ENCODE measurements around the gene CDC42EP1.
"Not testable (repeated sequence)": the region's sequence is repeated elsewhere in the genome, so short reads cannot be mapped to it uniquely, and the experiment has no call there.

CDC42EP1 gene

GRCh38 chr22:37599153-37599552 is 38.9 kb downstream of the CDC42EP1 start:
- in situ Hi-C loops (cut with HindIII; ENCODE audit: low sequenced_read_pairs) = no loop called here
- no peak overlapping the region for H3K4me3 ChIP-seq (ENCODE audit: low read depth, low read length)
- no peak for DNase-seq (ENCODE audit: low read depth)
- no peak for TF ChIP-seq CTCF (IDR thresholded peaks at IDR 0.05; ENCODE audit: low read depth, low read length, missing control alignments)

GRCh38 chr22:37601203-37601539 is 40.9 kb downstream of the CDC42EP1 start:
- no peak overlapping the region for H3K4me3 ChIP-seq (ENCODE audit: low read depth, low read length)
- in situ Hi-C loops (cut with HindIII; ENCODE audit: low sequenced_read_pairs) = no loop called here
- DNase-seq (ENCODE audit: low read depth) = no peak
- TF ChIP-seq CTCF (IDR thresholded peaks at IDR 0.05; ENCODE audit: low read depth, low read length, missing control alignments) = no peak

GRCh38 chr22:37601540-37602442 is 41.5 kb downstream of the CDC42EP1 start:
- no peak for TF ChIP-seq CTCF (IDR thresholded peaks at IDR 0.05; ENCODE audit: low read depth, low read length, missing control alignments)
- H3K4me3 ChIP-seq (ENCODE audit: low read depth, low read length) = no peak overlapping the region
- no peak for DNase-seq (ENCODE audit: low read depth)
- in situ Hi-C loops (cut with HindIII; ENCODE audit: low sequenced_read_pairs) = no loop called here

GRCh38 chr22:37602546-37603277 is 42.4 kb downstream of the CDC42EP1 start:
- DNase-seq (ENCODE audit: low read depth); H3K4me3 ChIP-seq (ENCODE audit: low read depth, low read length); in situ Hi-C loops (cut with HindIII; ENCODE audit: low sequenced_read_pairs): not testable (repeated sequence)

GRCh38 chr22:37604074-37604473 is 43.8 kb downstream of the CDC42EP1 start:
- no peak for TF ChIP-seq CTCF (IDR thresholded peaks at IDR 0.05; ENCODE audit: low read depth, low read length, missing control alignments)
- H3K4me3 ChIP-seq (ENCODE audit: low read depth, low read length) = no peak overlapping the region
- no peak for DNase-seq (ENCODE audit: low read depth)
- in situ Hi-C loops (cut with HindIII; ENCODE audit: low sequenced_read_pairs) = no loop called here

GRCh38 chr22:37604875-37605274 is 44.6 kb downstream of the CDC42EP1 start:
- H3K4me3 ChIP-seq (ENCODE audit: low read depth, low read length) = no peak overlapping the region
- no peak for DNase-seq (ENCODE audit: low read depth)
- no peak for TF ChIP-seq CTCF (IDR thresholded peaks at IDR 0.05; ENCODE audit: low read depth, low read length, missing control alignments)
- in situ Hi-C loops (cut with HindIII; ENCODE audit: low sequenced_read_pairs) = no loop called here

All from astrocyte of the cerebellum (primary cell).